ELR (cell line): ENCODE measurements around the gene POLR1F.

Source experiments
- DNase-seq: peaks from one replicate; pipeline ENCODE4 v3.0.0-alpha.2; 2015; ENCODE audit warnings: low read depth

The POLR1F gene

DNA sequence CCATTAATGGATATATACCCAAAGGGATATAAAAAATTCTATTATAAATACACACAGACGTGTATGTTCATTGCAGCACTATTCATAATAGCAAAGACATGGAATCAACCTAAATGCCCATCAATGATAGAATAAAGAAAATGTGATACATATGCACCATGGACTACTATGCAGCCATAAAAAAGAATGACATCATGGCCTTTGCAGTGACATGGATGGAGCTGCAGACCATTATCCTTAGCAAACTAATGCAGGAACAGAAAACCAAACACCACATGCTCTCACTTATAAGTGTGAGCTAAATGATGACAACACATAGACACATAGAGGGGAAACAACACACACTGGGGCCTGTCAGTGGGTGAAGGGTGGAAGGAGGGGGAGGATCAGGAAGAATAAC lies 33.0 kb downstream of the POLR1F start:
- DNase-seq = no peak

DNA sequence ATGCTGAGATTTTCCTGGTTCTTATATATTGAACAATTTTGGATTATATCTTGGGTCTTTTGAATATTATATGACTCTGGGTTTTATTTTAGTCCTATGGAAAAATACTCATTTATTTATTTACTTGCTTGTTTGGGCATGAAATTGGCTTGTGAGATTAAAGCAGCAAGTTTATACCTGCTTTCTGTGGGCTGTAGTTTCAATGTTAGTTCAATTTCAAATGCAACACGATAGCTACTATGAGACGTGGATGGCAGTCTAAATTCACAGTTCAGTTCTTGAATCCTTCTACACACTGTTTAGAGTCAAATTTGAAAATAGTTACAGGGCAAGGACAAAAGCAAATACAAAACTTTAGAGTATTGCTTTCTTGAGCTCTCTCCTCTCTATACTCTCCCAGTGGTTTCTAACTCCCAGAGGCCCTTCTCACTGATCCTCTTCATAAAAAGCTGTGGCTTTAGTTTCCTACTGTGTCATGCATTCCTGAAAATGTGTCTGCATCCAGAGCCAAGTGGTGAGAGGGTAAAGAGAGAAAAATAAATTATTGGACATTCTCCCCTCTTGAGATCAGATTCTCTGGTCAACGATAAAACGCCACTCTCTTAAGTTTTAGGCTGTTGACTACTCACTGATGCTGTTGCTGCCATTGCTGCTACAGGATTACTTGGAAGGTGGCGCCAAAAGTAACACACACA lies 34.4 kb downstream of the POLR1F start:
- peak; percentile 6 for DNase-seq

DNA sequence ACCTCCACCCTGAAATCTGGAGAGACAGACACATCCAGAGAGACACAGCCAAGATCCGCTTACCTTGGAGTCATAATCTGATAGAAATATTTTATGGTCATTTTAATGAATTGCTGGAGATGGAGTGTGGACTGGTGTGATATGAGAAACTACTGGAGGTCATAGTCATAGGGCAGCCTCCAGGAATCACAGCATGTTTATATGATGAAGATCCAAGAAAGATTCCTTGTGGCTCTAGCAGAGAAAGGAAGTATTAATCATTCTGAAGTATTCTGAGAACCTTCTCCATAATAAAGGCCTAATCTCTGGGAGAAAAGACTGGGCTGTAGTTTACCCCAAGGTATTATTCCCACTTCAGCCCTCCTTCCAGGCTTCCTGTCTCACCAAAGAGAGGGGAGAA lies 38.0 kb downstream of the POLR1F start:
- DNase-seq = peak; percentile 24

DNA sequence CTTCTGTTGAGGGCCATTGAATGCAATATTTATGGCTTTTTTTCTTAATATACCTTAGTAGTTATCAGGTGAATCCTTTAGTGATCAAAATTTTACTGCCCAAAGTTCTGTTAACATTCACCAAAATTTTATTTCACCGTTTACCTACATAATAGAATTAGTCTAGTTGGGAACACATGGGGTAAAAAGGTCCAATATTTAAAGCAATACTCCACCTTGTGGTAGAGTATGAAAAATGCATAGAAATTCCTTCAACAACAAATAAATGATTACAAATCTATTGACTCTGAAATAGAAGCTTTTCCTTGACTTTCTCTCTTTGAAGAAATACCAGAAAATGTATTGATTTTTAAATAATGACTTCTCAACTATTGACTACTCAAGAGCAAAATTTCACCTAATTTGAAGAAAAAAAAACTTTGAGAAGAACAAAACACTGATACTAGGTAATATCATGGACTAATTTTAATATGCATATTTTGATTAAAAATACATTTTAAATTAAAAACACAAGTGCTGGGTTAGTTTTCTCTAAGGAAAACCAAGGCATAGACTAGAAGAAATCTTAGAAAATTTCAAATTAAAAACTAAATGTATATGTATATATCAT lies 43.3 kb downstream of the POLR1F start:
- peak; percentile 62 for DNase-seq

DNA sequence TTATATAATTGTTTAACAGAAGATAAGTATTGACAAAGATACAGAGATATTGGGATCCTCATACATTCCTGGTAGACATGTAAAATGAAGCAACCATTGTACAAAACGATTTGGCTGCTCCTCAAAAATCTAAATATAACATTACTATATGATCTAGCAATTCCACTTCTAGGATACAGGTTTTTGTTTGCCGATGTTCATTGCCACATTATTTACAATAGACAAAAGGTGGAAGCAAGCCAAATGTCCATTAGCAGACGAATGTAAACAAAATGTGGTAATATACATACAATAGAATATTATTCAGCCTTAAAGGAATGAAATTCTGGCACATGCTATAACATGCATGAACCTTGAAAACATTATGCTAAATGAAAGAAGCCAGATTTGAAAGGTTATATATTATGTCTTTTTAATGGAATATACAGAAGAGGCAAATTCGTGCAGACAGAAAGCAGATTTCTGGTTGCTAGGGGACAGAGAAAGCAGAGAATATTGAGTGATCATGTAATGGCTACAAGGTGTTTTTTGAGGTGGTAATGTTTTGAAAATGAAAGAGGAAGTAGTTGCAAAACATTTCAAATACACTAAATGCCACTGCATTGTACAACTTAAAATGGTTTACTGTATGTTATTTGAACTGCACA lies 44.9 kb downstream of the POLR1F start:
- DNase-seq = peak; percentile 9

DNA sequence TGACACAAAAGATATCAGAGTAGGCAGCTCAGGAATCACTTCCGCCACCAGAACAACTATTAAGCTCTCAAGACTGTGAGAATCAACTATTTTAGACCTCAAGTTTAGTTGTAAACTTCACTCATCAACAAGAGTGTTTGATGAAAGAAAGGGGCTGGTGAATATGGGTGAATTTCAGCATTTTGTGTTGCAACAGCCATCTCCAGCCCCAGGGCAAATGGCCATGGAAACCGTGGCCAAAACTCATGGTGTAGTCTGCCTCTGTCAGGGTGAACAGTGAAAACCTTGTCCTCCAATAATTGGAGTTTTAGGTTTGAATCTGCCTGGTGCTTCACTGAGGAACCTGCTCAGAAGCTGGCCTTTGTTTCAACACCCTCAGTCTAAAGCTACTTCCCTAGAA lies 60.0 kb downstream of the POLR1F start:
- peak; percentile 10 for DNase-seq
